Mesenchymal stem cell (in vitro differentiated cells and primary cell): ENCODE results near the gene TOX3.

Source experiments
- DNase-seq: peaks from one replicate; pipeline ENCODE4 v3.0.0-alpha.2; 2013
- H2AFZ ChIP-seq: one replicate; pipeline ENCODE4 v1.6.1; 2013; ENCODE audit warnings: low read depth, mild to moderate bottlenecking, control low read depth, inconsistent platforms, low read length, moderate library complexity
- H2AK5ac ChIP-seq: 2 replicates; pipeline ENCODE4 v1.6.1; 2013; ENCODE audit warnings: low read length, moderate library complexity, mild to moderate bottlenecking, inconsistent platforms; ENCODE audit not compliant: severe bottlenecking
- H2BK120ac ChIP-seq: one replicate; pipeline ENCODE4 v1.6.1; 2013; ENCODE audit warnings: low read depth, mild to moderate bottlenecking, inconsistent platforms, low read length, moderate library complexity
- H2BK12ac ChIP-seq, 2 experiments: one replicate each; pipeline ENCODE4 v1.6.1; 2013; ENCODE audit warnings: inconsistent platforms in 2 of 2, low read length in 2 of 2, mild to moderate bottlenecking in 2 of 2, moderate library complexity in 2 of 2, control low read depth in 1 of 2
- H2BK15ac ChIP-seq: one replicate; pipeline ENCODE4 v1.6.1; 2013; ENCODE audit warnings: mild to moderate bottlenecking, low read depth, inconsistent platforms; ENCODE audit not compliant: poor library complexity, severe bottlenecking
- H2BK5ac ChIP-seq: 2 replicates; pipeline ENCODE4 v1.6.1; 2013; ENCODE audit warnings: low read depth, mild to moderate bottlenecking, low read length, control low read depth, inconsistent platforms; ENCODE audit not compliant: poor library complexity, severe bottlenecking
- H3K14ac ChIP-seq, 2 experiments: one replicate each; pipeline ENCODE4 v1.6.1; 2013; ENCODE audit warnings: inconsistent platforms in 2 of 2, low read length in 2 of 2, control low read depth in 1 of 2, mild to moderate bottlenecking in 1 of 2, moderate library complexity in 1 of 2
- H3K18ac ChIP-seq, 2 experiments: one replicate each; pipeline ENCODE4 v1.6.1; 2013; ENCODE audit warnings: inconsistent platforms in 2 of 2, low read length in 2 of 2, control low read depth in 1 of 2, low read depth in 1 of 2, mild to moderate bottlenecking in 1 of 2
- H3K23ac ChIP-seq, 2 experiments: one replicate each; pipeline ENCODE4 v1.6.1; 2013; ENCODE audit warnings: inconsistent platforms in 2 of 2, low read length in 2 of 2, mild to moderate bottlenecking in 2 of 2, moderate library complexity in 2 of 2, control low read depth in 1 of 2
- H3K27ac ChIP-seq: 2 replicates; pipeline ENCODE4 v1.5.1; 2013; ENCODE audit warnings: mild to moderate bottlenecking, moderate library complexity, low read length, control low read depth, inconsistent platforms; ENCODE audit not compliant: poor library complexity, severe bottlenecking
- H3K27me3 ChIP-seq, 2 experiments: 2 replicates each; pipeline versions ENCODE4 v1.6.1 to v1.7.0; 2013; ENCODE audit warnings: low read length in 2 of 2, mild to moderate bottlenecking in 2 of 2, moderate library complexity in 2 of 2, control low read depth in 1 of 2, inconsistent platforms in 1 of 2; ENCODE audit not compliant: control insufficient read depth in 1 of 2, insufficient read depth in 1 of 2
- H3K36me3 ChIP-seq, 2 experiments: 2 replicates each; pipeline versions ENCODE4 v1.6.1 to v1.7.0; 2013; ENCODE audit warnings: low read length in 2 of 2, control low read depth in 1 of 2, inconsistent platforms in 1 of 2, low read depth in 1 of 2, mild to moderate bottlenecking in 1 of 2; ENCODE audit not compliant: insufficient read depth in 2 of 2, control insufficient read depth in 1 of 2
- H3K4ac ChIP-seq, 2 experiments: one replicate each; pipeline ENCODE4 v1.6.1; 2013; ENCODE audit warnings: inconsistent platforms in 2 of 2, low read length in 2 of 2, mild to moderate bottlenecking in 2 of 2, moderate library complexity in 2 of 2, control low read depth in 1 of 2, low read depth in 1 of 2
- H3K4me1 ChIP-seq: 2 replicates; pipeline ENCODE4 v1.6.1; 2013; ENCODE audit warnings: low read depth, low read length, control low read depth; ENCODE audit not compliant: control insufficient read depth, insufficient read depth
- H3K4me2 ChIP-seq: 2 replicates; pipeline ENCODE4 v1.6.1; 2013; ENCODE audit warnings: low read length, mild to moderate bottlenecking, inconsistent platforms; ENCODE audit not compliant: poor library complexity, severe bottlenecking
- H3K4me3 ChIP-seq, 2 experiments: 2 replicates each; pipeline versions ENCODE4 v1.5.1 to v1.7.0; 2013; ENCODE audit warnings: low read length in 2 of 2, mild to moderate bottlenecking in 2 of 2, control low read depth in 1 of 2, low read depth in 1 of 2; ENCODE audit not compliant: insufficient read depth in 1 of 2
- H3K79me1 ChIP-seq: replicated peaks from 2 replicates; pipeline ENCODE4 v1.6.1; 2013; ENCODE audit warnings: mild to moderate bottlenecking, control low read depth, low read length, inconsistent platforms; ENCODE audit not compliant: poor library complexity, severe bottlenecking
- H3K9ac ChIP-seq: 2 replicates; pipeline ENCODE4 v1.7.0; 2013; ENCODE audit warnings: mild to moderate bottlenecking, low read length, moderate library complexity
- H3K9me3 ChIP-seq: 2 replicates; pipeline ENCODE4 v1.7.0; 2013; ENCODE audit warnings: mild to moderate bottlenecking, low read length; ENCODE audit not compliant: control insufficient read depth
- H4K8ac ChIP-seq: one replicate; pipeline ENCODE4 v1.6.1; 2013; ENCODE audit warnings: inconsistent platforms, mild to moderate bottlenecking, low read length, moderate library complexity
- H4K91ac ChIP-seq: one replicate; pipeline ENCODE4 v1.6.1; 2013; ENCODE audit warnings: mild to moderate bottlenecking, low read length, inconsistent platforms
- WGBS: methylation state at CpG from one replicate; pipeline ENCODE4 v1.1.7; 2013; ENCODE audit warnings: mixed read lengths; 5-methylcytosine and 5-hydroxymethylcytosine counted together

The TOX3 gene

DNA sequence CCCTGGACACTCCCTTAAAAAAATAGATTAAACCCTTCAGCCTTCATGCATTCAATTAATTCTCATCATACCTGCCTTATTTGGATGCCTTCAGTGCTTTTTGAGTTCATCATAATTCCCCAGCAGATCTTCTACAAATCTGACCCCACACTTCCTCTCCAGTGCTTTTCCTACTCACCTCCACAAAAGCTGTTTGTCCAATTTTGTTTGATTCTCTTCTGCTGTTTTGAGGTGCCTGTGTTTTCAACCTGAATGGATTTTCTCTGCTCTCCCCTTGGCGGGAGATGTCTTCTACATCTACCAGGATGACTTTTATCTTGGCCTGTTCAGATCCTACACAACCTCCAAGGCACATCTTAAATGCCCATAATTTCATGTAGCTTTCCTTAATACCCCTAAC, 112.7 kb downstream of the TOX3 start:
- WGBS, result 79% methylated on average over 1 of the region's 1 CpG
- no peak overlapping the region for H2BK12ac ChIP-seq
- no peaks in the 10 kb centered on the region for H3K9me3 ChIP-seq
- no peak overlapping the region for H4K8ac ChIP-seq
- no peak overlapping the region for H3K4ac ChIP-seq
- no peaks in the 10 kb centered on the region for H3K4me1 ChIP-seq
- no peak overlapping the region for H2BK120ac ChIP-seq
- no peak overlapping the region for H3K4me3 ChIP-seq
- H3K36me3 ChIP-seq, result peaks cover 0 to under 1% of the 10 kb centered on the region in 2 experiments
- no peak overlapping the region for H2BK15ac ChIP-seq
- DNase-seq, result no peak
- H4K91ac ChIP-seq, result no peak overlapping the region
- no peaks in the 10 kb centered on the region for H3K79me1 ChIP-seq
- no peak overlapping the region for H3K4me2 ChIP-seq
- no peak overlapping the region for H2AFZ ChIP-seq
- H3K27ac ChIP-seq, result no peak overlapping the region
- no peaks in the 10 kb centered on the region for H3K27me3 ChIP-seq
- H2AK5ac ChIP-seq, result no peak overlapping the region
- no peak overlapping the region for H3K9ac ChIP-seq
- no peak overlapping the region for H3K23ac ChIP-seq
- H3K14ac ChIP-seq, result no peak overlapping the region
- no peak overlapping the region for H3K18ac ChIP-seq
- H2BK5ac ChIP-seq, result no peak overlapping the region

- Histone ChIP-seq H3K9ac (no peak overlapping the region), H3K23ac (no peak overlapping the region), H2BK5ac (no peak overlapping the region), H2BK120ac (no peak overlapping the region), H2AK5ac (no peak overlapping the region), H3K27ac (no peak overlapping the region), H3K18ac (no peak overlapping the region), H3K27me3 (no peaks in the 10 kb centered on the region), H3K79me1 (no peaks in the 10 kb centered on the region), H4K91ac (no peak overlapping the region), H2AFZ (no peak overlapping the region), H3K4me3 (no peak overlapping the region), H2BK15ac (no peak overlapping the region), H4K8ac (no peak overlapping the region), H3K14ac (no peak overlapping the region), H3K9me3 (no peaks in the 10 kb centered on the region), H3K4me2 (no peak overlapping the region), H3K4me1 (no peaks in the 10 kb centered on the region), H3K36me3 (no peaks in the 10 kb centered on the region), H3K4ac (no peak overlapping the region), H2BK12ac (no peak overlapping the region)
- no peak for DNase-seq
- 56% methylated on average over 2 of the region's 2 CpGs for WGBS
Measured at GRCh38 chr16:52433643-52434042, 113.3 kb downstream of the TOX3 start.

DNA sequence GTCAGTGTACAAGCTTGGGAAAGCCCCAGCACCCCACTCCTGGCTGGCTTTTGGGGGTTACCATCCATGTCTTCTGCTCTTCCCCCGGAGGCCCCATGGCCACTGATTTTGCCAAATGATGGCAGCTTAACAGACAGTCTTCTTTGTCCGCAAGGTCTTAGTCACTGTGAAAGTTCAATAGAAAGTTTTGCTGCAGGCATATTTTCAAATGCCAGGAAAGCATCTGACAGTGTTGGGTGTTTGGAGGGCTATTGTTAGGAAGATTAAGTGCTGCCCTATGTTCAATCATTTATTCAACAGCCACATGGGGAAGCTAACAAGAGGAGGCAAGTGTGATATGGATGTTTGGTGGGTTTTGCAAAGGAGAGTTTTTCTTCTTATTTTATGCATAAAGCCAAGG, 122.4 kb downstream of the TOX3 start:
- 74% methylated on average over 2 of the region's 2 CpGs for WGBS
- H2AK5ac ChIP-seq, result no peak overlapping the region
- H3K23ac ChIP-seq, result no peak overlapping the region
- no peak overlapping the region for H3K9ac ChIP-seq
- no peak overlapping the region for H3K14ac ChIP-seq
- H3K4me1 ChIP-seq, result no peaks in the 10 kb centered on the region
- H2BK15ac ChIP-seq, result no peak overlapping the region
- no peak overlapping the region for H2BK120ac ChIP-seq
- H3K79me1 ChIP-seq, result no peaks in the 10 kb centered on the region
- H3K4me3 ChIP-seq, result no peak overlapping the region
- H4K8ac ChIP-seq, result no peak overlapping the region
- H3K27me3 ChIP-seq, result no peaks in the 10 kb centered on the region
- no peak overlapping the region for H3K18ac ChIP-seq
- H2BK12ac ChIP-seq, result no peak overlapping the region
- no peaks in the 10 kb centered on the region for H3K36me3 ChIP-seq
- H3K27ac ChIP-seq, result no peak overlapping the region
- H3K4ac ChIP-seq, result no peak overlapping the region
- H3K9me3 ChIP-seq, result no peaks in the 10 kb centered on the region
- no peak overlapping the region for H2BK5ac ChIP-seq
- no peak overlapping the region for H2AFZ ChIP-seq
- H4K91ac ChIP-seq, result no peak overlapping the region
- DNase-seq, result no peak
- no peak overlapping the region for H3K4me2 ChIP-seq

GRCh38 chr16:52422307-52422706, 124.6 kb downstream of the TOX3 start:
- no peak overlapping the region for H3K4me2 ChIP-seq
- no peaks in the 10 kb centered on the region for H3K27me3 ChIP-seq
- no peak overlapping the region for H3K23ac ChIP-seq
- WGBS, result 50% methylated on average over 1 of the region's 1 CpG
- H2AK5ac ChIP-seq, result no peak overlapping the region
- no peak overlapping the region for H3K9ac ChIP-seq
- H3K9me3 ChIP-seq, result peaks cover 8% of the 10 kb centered on the region
- H3K36me3 ChIP-seq, result no peaks in the 10 kb centered on the region
- H2BK15ac ChIP-seq, result no peak overlapping the region
- H3K18ac ChIP-seq, result no peak overlapping the region
- H4K8ac ChIP-seq, result no peak overlapping the region
- no peak overlapping the region for H3K4ac ChIP-seq
- no peak overlapping the region for H2BK5ac ChIP-seq
- H3K4me3 ChIP-seq, result no peak overlapping the region
- H3K14ac ChIP-seq, result no peak overlapping the region
- no peaks in the 10 kb centered on the region for H3K79me1 ChIP-seq
- H3K4me1 ChIP-seq, result no peaks in the 10 kb centered on the region
- no peak overlapping the region for H2BK120ac ChIP-seq
- H4K91ac ChIP-seq, result no peak overlapping the region
- no peak for DNase-seq
- H2AFZ ChIP-seq, result no peak overlapping the region
- H2BK12ac ChIP-seq, result no peak overlapping the region
- H3K27ac ChIP-seq, result no peak overlapping the region
